Measurements from ENCODE around the gene ARHGAP25. TPM values are rescaled to one million over a fixed set of nuclear protein-coding genes. Genes with fewer than 3 reads are reported as not detected.

Gene ARHGAP25
- total and polyA plus RNA-seq, 2 of the 4 experiments (the other 2 are of a cell fraction) = 0.29 to 0.36 TPM

DNA sequence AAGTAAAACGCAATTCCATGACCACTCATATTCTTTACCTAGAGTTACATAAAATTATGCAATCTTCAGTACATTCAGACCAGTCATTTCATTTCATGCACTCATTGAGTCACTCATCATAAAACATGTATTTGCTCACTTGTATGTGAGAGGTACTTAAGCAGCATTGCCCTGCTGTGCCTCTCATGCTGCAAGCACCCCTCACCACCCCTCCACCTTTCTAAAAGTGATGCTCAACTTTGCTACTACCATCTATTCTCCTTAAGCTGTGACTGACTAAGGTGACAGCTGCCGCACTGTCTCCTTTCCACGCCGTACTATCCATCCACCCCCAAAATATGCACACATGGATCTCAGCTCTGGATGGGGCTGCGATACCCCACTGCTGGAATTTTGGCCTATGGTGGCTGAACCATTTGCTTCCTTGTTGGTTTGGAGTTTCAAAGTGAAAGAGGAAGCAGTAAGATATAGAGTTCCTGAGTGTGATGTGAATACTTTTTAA, 7.2 kb downstream of the ARHGAP25 start:
- H3K9me3 ChIP-seq (ENCODE audit: control insufficient read depth, insufficient read depth, low read length) = no peaks in the 10 kb centered on the region
- no peak overlapping the region for H3K4me2 ChIP-seq (ENCODE audit: low read depth, low read length)
- CTCF ChIA-PET = interaction anchor here (1.1 to 2.9 kb wide), 4 partner anchors 9 to 279 kb away, joined by 3 to 12 read pairs (median 4); no protein-coding TSS in a partner anchor
- no CpG with 5 or more reads among the region's 5 CpGs for WGBS, 2 experiments (ENCODE audit: extremely low coverage in 2 of 2, insufficient read length in 1 of 2)
- POLR2A ChIA-PET (ENCODE audit: unreplicated experiment) = no interaction called here
- no peak overlapping the region for H3K14ac ChIP-seq (replicated peaks; ENCODE audit: low read depth, low read length)
- intact Hi-C loops (cut with micrococcal nuclease) (no loop called here), dilution Hi-C loops (cut with HindIII; ENCODE audit: low sequenced_read_pairs, unreplicated experiment) (no loop called here), in situ Hi-C loops (cut with MboI; ENCODE audit: low sequenced_read_pairs) (no loop called here)
- H2AK9ac ChIP-seq (replicated peaks; ENCODE audit: low read depth, low read length, poor library complexity) = no peak overlapping the region
- no peak overlapping the region for H3K27ac ChIP-seq (ENCODE audit: insufficient read depth, low read length)
- DNase-seq (peak; percentile 30), ATAC-seq (ENCODE audit: low read depth) (no peak)
- H3K18ac ChIP-seq (ENCODE audit: low read depth, low read length) = peak overlapping the region; percentile 7; the same call in 1 of the 2 replicates
- H3K4me1 ChIP-seq (ENCODE audit: control insufficient read depth, insufficient read depth, low read length) = peaks cover 9% of the 10 kb centered on the region
- H3K36me3 ChIP-seq (ENCODE audit: control insufficient read depth, insufficient read depth, low read length) = no peaks in the 10 kb centered on the region
- no peaks in the 10 kb centered on the region for H3K27me3 ChIP-seq (ENCODE audit: control insufficient read depth, insufficient read depth, low read length)
- BruUV-seq (replicated peaks) = no TSS peak
- no peaks in the 10 kb centered on the region for H3K79me1 ChIP-seq (ENCODE audit: low read depth in 1 of 2, low read length in 2 of 2)
- H3K23ac ChIP-seq (ENCODE audit: low read depth, low read length) = no peak overlapping the region
- TF ChIP-seq CEBPB (IDR thresholded peaks at IDR 0.05; ENCODE audit: low read depth, low read length) (peak; percentile 78), RCOR1 (IDR thresholded peaks at IDR 0.05; ENCODE audit: insufficient replicate concordance, low read length) (no peak)
- H2BK20ac ChIP-seq (ENCODE audit: low read depth, low read length) = no peak overlapping the region
- H4K5ac ChIP-seq (ENCODE audit: low read depth, low read length) = no peak overlapping the region
- H3K9me1 ChIP-seq (ENCODE audit: insufficient read depth, low read length) = peaks cover 5% of the 10 kb centered on the region; the same call in 1 of the 2 replicates
- H2BK120ac ChIP-seq (ENCODE audit: low read depth, low read length) = no peak overlapping the region
- no peak overlapping the region for H3K9ac ChIP-seq (ENCODE audit: low read depth, low read length)
- no peak overlapping the region for H3K4me3 ChIP-seq (ENCODE audit: insufficient read depth, low read depth, low read length)
- H2AFZ ChIP-seq (replicated peaks; ENCODE audit: low read length, poor library complexity) = no peak overlapping the region
- no peaks in the 10 kb centered on the region for H4K20me1 ChIP-seq (ENCODE audit: insufficient read depth, low read length)
- H2AK5ac ChIP-seq (ENCODE audit: low read depth, low read length) = peak overlapping the region; percentile 12; the same call in 1 of the 2 replicates
- no peak overlapping the region for H2BK15ac ChIP-seq (ENCODE audit: low read depth, low read length)
- H4K8ac ChIP-seq (ENCODE audit: low read depth in 2 of 2, low read length in 2 of 2) = peak overlapping the region in 1 of 2 experiments; percentile 32; a peak in 1 of 4 replicates
- no peak overlapping the region for H3K56ac ChIP-seq (ENCODE audit: extremely low read depth, insufficient read depth, low read length)
- no peak overlapping the region for H2BK5ac ChIP-seq (ENCODE audit: low read depth, low read length, poor library complexity, severe bottlenecking)
- no peak overlapping the region; the same call in 1 of the 2 replicates for H4K91ac ChIP-seq (ENCODE audit: insufficient read depth, low read depth, low read length)
- H3K4ac ChIP-seq (ENCODE audit: low read depth, low read length) = no peak overlapping the region
